Left lung (tissue), 10 donors: ENCODE measurements around the gene ARHGEF17. TPM values are rescaled to one million over a fixed set of nuclear protein-coding genes. Genes with fewer than 3 reads are reported as not detected.
A peak's percentile ranks its signal among the peaks of the same experiment; 100 is the strongest.

Experiments used
- ATAC-seq: fragments of 200-7000 bp; cut with Tn5 transposase; one replicate; pipeline ENCODE4 v1.9.1; 2020; ENCODE audit warnings: moderate library complexity
- DNase-seq, 4 donors: peaks; one replicate each; pipeline ENCODE4 v3.0.0-alpha.2; 2013 to 2020
- H3K27ac ChIP-seq, 2 donors: fragments of 200-600 bp; sonication (generic) in 1 of 2; one replicate each; pipeline versions ENCODE4 v1.5.0 to v1.8.0; 2020 to 2021
- H3K27me3 ChIP-seq, 2 donors: fragments of 200-600 bp; sonication (generic) in 1 of 2; one replicate each; pipeline versions ENCODE4 v1.5.0 to v1.8.0; 2020 to 2021
- H3K36me3 ChIP-seq, 2 donors: fragments of 200-600 bp; sonication (generic) in 1 of 2; one replicate each; pipeline versions ENCODE4 v1.5.0 to v1.8.0; 2020 to 2021
- H3K4me1 ChIP-seq, 2 donors: fragments of 200-600 bp; one replicate each; pipeline ENCODE4 v1.8.0; 2021
- H3K4me3 ChIP-seq, 2 donors: fragments of 200-600 bp; sonication (generic) in 1 of 2; one replicate each; pipeline versions ENCODE4 v1.5.0 to v1.8.0; 2020 to 2021; ENCODE audit warnings: mild to moderate bottlenecking in 1 of 2
- H3K9me3 ChIP-seq, 2 donors: fragments of 200-600 bp; sonication (generic) in 1 of 2; one replicate each; pipeline versions ENCODE4 v1.5.0 to v1.8.0; 2020 to 2021
- CTCF ChIP-seq, 2 donors: fragments of 200-600 bp; sonication (generic) in 1 of 2; IDR thresholded peaks; one replicate each; pipeline versions ENCODE4 v1.5.0 to v1.8.0; 2021; ENCODE audit warnings: antibody characterized with exemption in 2 of 2
- intact Hi-C, 2 donors: fragments of 100-400 bp; cut with DNase I; formaldehyde crosslinking; loops; one replicate each; pipeline versions ENCODE4 v1.11.2 to v1.14.2; 2022
- polyA plus RNA-seq, 6 donors: library from polyadenylated mRNA; unstranded; fragments of 120-200 nt; gene quantifications; one replicate each; pipeline ENCODE4 v1.2.1, GENCODE V29; 2013; ENCODE audit not compliant: insufficient read length in 6 of 6
- total RNA-seq, 2 donors: library from RNA; stranded (reverse); fragmentation: NEBNext Ultra II Directional; extraction: Animal tissue kit (Norgen Biotek cat#: 25700); gene quantifications; one replicate each; pipeline ENCODE4 v1.2.1, GENCODE V29; 2021
- donor health status: DM: no; HTN: yes; CAD: no.
- donor health status: DM: no; HTN: no; CAD: no.

Gene ARHGEF17
- total and polyA plus RNA-seq, 8 donors: 56.3 to 95.8 (median 82.8) TPM

- Histone ChIP-seq H3K4me3 (peak overlapping the region in 1 of 2 donors; percentile 1), H3K36me3 (no peaks in the 10 kb centered on the region), H3K9me3 (no peaks in the 10 kb centered on the region), H3K27me3 (no peaks in the 10 kb centered on the region), H3K27ac (peak overlapping the region; percentile 23 to 95), H3K4me1 (peaks cover 67 to 100% of the 10 kb centered on the region in 2 donors)
- no peak for TF ChIP-seq CTCF (IDR thresholded peaks at IDR 0.05)
- DNase-seq (peak in 1 of 4 donors; percentile 36), ATAC-seq (no peak)
- intact Hi-C loops: no loop called here
These were observed 75.4 kb downstream of the ARHGEF17 start for GRCh38 chr11:73383249-73384124.

DNA sequence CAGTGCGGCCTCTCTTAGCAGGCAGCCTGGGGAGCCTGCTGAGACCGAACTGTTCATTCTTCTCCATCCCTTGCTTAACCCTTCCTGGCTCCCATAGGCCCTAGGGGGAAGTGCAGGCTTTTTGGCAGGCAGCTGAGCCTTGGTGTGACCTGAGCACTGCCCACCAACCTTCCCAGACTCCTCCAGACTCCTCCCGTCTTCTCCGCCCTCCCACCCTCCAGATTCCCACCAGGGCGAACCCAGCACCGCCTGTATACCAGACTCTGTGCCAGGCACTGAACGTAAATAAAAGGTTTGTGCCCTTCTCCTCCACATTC lies 76.0 kb downstream of the ARHGEF17 start:
- H3K4me1 ChIP-seq: peaks cover 67 to 100% of the 10 kb centered on the region in 2 donors
- intact Hi-C loops: no loop called here

DNA sequence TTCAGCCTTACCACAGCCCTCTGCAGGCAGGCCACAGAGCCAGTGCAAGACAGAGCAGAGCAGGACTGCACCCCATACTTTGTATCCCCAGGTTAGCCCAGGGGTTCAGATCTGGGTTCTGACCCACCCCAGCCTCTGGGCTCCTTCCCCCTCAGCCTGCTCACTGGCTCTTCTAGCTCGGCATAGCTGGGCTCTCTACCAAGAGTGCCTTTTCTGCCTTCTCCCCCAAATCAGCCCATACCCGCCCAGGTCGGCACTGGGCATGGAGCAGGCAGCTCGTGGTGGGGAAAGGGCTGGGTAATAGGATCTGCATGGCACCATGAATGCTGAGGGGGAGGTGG lies 76.4 kb downstream of the ARHGEF17 start:
- Histone ChIP-seq H3K4me3 (no peak overlapping the region), H3K9me3 (no peaks in the 10 kb centered on the region), H3K36me3 (peaks cover 0 to 7% of the 10 kb centered on the region in 2 donors), H3K27ac (peak overlapping the region; percentile 85 to 95), H3K4me1 (peaks cover 64 to 100% of the 10 kb centered on the region in 2 donors), H3K27me3 (no peaks in the 10 kb centered on the region)
- TF ChIP-seq CTCF (IDR thresholded peaks at IDR 0.05): no peak
- intact Hi-C loops: no loop called here
- DNase-seq (no peak), ATAC-seq (no peak)

More for the DNA sequence above, 76.0 kb downstream of the ARHGEF17 start:
- no peak for TF ChIP-seq CTCF (IDR thresholded peaks at IDR 0.05)
- Histone ChIP-seq H3K9me3 (no peaks in the 10 kb centered on the region), H3K36me3 (peaks cover 0 to 2% of the 10 kb centered on the region in 2 donors), H3K4me3 (no peak overlapping the region), H3K27ac (peak overlapping the region; percentile 85 to 95), H3K27me3 (no peaks in the 10 kb centered on the region)
- DNase-seq (no peak), ATAC-seq (no peak)

DNA sequence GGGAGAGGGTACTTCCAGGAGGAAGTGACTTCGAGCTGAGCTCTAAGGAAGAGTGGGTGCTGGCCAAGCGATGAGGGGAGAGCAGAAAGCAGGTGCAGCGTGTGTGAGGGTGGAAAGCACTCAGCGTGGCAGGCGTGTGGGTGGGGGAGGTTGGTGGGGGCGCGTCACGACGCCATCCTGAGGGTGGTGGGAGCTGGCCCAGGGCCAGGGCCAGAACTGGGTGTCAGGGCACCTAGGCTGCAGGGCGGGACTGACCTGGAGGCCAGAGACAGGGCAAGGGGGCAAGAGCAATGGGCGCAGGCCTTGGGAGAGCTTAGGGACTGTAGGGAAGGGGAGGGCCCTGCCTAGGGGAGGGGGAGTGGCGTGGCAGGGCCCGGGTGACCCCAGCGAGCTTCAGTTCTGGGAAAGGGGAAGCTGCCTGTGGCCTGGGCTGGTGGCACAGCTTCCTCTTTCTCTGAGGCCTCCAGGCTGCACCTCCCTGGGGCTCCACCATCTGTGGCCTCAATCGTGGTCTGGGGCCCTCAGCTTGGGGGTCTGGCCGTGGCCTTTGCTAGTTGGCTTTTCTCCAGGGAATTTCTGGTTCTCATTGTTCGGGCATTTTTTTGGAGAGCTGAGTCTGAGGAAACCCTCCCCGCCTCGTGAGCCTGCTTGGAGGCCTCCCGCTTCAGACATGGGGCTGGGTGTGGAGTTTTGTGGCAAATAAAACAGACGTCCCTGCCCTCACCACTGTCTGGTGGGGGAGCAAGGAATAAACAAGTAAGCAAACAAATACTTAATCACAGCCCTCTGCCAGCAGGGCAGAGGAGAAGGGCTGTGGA lies 77.0 kb downstream of the ARHGEF17 start:
- peaks cover 0 to 7% of the 10 kb centered on the region in 2 donors for H3K36me3 ChIP-seq
- H3K27ac ChIP-seq: peak overlapping the region; percentile 85 to 95
- DNase-seq (peak in 3 of 4 donors; percentile 29 to 95 (median 91)), ATAC-seq (peak; percentile 62)
- intact Hi-C loops: no loop called here
- no peak for TF ChIP-seq CTCF (IDR thresholded peaks at IDR 0.05)
- H3K4me1 ChIP-seq: peaks cover 58 to 98% of the 10 kb centered on the region in 2 donors
- no peaks in the 10 kb centered on the region for H3K27me3 ChIP-seq
- H3K9me3 ChIP-seq: no peaks in the 10 kb centered on the region
- peak overlapping the region in 1 of 2 donors; percentile 26 for H3K4me3 ChIP-seq

GRCh38 chr11:73386016-73386415 lies 77.9 kb downstream of the ARHGEF17 start:
- Histone ChIP-seq H3K27me3 (no peaks in the 10 kb centered on the region), H3K4me3 (peak overlapping the region in 1 of 2 donors; percentile 26), H3K36me3 (peaks cover 0 to 15% of the 10 kb centered on the region in 2 donors), H3K27ac (peak overlapping the region; percentile 85 to 95), H3K9me3 (no peaks in the 10 kb centered on the region), H3K4me1 (peaks cover 51 to 89% of the 10 kb centered on the region in 2 donors)
- ATAC-seq (peak; percentile 44), DNase-seq (peak in 2 of 4 donors; percentile 81 to 94)
- no peak for TF ChIP-seq CTCF (IDR thresholded peaks at IDR 0.05)
- intact Hi-C loops: no loop called here
